Urothelium cell line (cell line): Measurements from ENCODE around the gene KCTD14.

Experiments
- DNase-seq: peaks from one replicate; pipeline ENCODE4 v3.0.0; 2011; ENCODE audit warnings: low spot score, mixed read lengths
- FAIRE-seq: peaks from 2 replicates; lab custom pipeline; 2011; peaks lifted over from hg19 to GRCh38; lab: Jason Lieb, UNC

The KCTD14 gene

GRCh38 chr11:77967121-77967520 lies 56.0 kb downstream of the KCTD14 start:
- DNase-seq: no peak
- no peak for FAIRE-seq

- DNase-seq: no peak
- FAIRE-seq: no peak
Measured at GRCh38 chr11:77966338-77966737, 56.7 kb downstream of the KCTD14 start.
